GM19023 (cell line): ENCODE data around the gene B3GAT1.

ENCODE experiments used
- ATAC-seq: cut with Tn5 transposase; IDR thresholded peaks from one replicate; pipeline ENCODE4 v1.9.1; 2021; ENCODE audit warnings: mild to moderate bottlenecking, moderate library complexity; ENCODE audit not compliant: unreplicated experiment

The B3GAT1 gene

DNA sequence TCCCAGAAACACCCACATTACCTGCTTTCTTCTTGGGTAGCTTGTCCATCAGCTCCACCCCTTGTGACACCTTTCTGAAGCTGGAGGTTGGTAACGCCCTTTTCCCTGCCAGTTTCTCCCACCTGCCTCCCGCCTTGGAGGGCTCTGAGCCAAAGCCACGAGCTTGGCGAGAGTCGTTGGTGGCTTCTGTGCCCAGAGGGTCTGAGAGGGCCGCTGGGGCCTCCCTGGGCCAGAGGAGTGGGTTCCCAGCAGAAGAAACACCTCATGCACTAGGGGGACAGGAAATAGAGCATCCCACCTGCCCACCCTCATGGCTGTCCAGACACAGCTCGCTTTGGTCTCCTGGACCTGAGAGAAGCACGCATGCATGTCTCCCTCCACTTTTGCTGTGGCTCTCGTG is 37.9 kb downstream of the B3GAT1 start:
- no peak for ATAC-seq

GRCh38 chr11:134373591-134374052 is 38.4 kb downstream of the B3GAT1 start:
- ATAC-seq, result no peak

- ATAC-seq, result no peak
Observed at GRCh38 chr11:134372961-134373360, 39.1 kb downstream of the B3GAT1 start.

GRCh38 chr11:134372536-134372935 is 39.5 kb downstream of the B3GAT1 start:
- no peak for ATAC-seq

GRCh38 chr11:134371436-134372185 is 40.4 kb downstream of the B3GAT1 start:
- ATAC-seq, result no peak

DNA sequence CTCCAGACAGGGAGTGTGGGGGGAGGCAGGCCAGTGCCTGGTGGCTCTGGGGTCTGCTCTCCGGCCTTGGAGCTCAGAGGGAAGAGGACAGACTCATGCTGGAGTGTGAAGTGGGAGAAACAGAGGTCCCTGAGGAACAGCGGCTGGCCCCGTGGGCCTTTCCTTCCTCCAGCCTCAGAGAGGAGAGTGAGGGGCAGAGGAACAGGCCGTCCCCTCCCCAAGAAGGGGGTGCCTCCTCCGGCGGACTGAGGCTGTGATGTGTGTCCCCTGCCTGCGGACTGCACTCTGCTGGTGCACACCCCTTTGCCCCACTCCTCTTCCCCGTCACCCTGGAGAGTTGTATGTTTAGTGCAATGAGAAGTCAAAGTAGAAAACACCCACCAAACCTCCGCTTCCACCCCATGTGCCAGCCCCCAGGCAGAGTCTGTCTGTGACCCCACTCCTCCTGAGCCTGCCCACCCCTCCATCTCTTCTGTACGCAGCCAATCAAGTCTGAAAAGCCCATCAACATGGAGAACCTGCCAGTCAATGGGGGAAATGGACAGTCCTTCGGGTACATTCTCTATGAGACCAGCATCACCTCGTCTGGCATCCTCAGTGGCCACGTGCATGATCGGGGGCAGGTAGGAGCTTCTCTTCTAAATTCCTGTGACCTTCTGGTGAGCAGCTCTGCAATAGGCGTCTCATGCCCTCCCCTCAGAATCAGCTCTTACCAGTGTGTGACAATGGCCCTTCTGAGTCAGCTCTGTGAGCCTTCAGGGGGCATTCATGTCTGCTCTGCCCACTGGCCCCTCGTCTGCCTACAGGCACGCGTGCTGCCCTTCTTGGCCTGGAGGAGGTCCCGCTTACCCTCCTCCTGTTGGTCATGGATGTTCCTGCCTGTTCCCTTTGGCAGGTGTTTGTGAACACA is 41.3 kb downstream of the B3GAT1 start:
- no peak for ATAC-seq

DNA sequence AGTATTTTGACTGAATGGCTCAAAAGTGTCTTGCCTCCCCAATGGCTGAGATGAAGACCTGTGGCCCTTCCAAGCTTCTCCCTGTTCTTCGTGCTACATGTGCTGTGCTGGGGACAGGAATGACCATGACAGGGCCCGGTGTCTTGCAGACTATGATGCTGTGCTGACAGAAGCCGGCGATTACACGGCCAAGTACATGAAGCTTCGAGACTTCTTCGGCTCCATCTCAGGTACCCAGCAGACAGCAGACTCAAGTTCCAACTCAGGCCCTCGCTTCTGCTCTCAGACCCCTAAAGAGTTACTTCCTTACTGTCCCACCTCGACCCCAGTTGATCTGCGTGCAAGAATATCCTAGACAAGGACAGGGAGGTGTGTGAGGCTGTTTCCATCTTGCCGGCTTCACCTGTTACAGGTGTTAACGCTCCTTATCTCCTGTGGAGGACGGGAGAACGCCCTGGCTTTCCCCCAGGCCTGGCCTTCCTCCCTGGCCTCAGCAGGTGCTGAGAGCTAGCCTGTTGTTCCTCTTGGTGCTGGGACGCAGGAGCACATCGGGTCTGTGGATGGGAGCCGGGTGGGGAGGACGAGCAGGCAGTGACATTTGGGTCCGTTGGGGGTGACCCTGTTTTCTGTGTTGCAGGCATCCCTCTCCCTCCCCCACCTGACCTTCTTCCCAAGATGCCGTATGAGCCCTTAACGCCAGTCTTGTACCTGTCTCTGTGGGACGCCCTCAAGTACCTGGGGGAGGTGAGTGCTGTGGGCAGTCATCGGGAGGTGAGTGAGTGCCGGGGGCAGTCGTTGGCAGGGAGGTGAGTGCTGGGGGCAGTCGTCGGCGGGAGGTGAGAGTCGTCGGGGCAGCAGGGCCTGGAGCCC is 42.2 kb downstream of the B3GAT1 start:
- ATAC-seq, result no peak

- ATAC-seq, result no peak
Observed at GRCh38 chr11:134367781-134368180, 44.3 kb downstream of the B3GAT1 start.

DNA sequence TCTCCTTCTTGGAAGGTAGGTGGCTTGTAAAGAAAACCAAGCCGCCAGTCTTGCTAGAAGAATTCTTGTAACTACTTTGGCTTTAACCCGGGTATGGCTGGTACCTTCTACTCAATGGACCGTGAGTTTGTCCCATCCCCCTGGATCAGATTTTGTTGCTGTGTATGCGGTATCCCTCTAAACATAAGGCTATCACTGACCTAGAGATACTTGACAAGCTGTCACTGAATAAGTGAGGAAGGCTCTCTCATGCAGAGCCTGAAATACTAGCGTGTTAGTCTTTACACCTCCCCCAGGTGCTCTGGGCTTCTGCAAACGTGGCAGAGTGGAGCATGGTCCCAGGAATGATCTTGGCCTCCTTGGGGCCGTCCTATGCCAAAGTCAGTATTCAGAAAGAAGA is 45.8 kb downstream of the B3GAT1 start:
- no peak for ATAC-seq

- no peak for ATAC-seq
Observed at GRCh38 chr11:134365011-134365925, 46.8 kb downstream of the B3GAT1 start.

DNA sequence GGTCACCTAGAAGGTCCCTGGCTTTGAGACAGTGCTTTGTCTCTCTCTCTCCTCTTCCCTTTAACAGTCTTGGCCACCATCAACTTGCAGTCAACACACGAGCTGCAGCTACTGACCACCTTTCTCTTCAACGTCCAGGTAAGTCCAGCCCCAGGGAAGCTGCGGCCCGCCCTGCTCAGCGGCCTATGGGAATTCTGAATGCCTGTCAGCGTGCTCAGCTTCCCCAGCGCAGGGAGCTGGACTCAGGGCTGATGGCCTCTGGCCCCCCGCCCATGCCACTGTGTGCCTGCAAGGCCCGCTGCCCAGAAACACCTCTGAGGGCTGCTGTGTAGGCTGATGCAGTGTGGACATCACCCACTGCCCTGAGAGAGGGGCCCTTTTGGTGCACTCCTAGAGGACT is 47.8 kb downstream of the B3GAT1 start:
- ATAC-seq, result no peak

DNA sequence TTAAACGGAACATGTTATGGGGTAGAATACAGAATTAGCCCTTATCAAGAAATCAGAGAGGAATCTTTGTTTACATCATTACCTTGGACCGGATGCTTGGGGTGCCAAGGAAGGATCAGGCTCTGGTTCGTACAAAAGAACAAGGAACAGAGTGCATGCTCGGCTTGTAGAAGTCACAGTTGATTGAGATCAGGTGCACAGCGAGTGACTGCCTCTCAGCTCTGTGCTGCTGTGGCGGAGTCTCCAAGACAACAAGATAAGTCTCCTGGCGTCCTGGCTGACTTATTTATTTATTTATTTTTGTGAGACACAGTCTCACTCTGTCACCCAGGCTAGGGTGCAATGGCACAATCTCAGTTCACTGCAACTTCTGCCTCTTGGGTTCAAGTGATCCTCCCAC is 48.5 kb downstream of the B3GAT1 start:
- ATAC-seq, result no peak

DNA sequence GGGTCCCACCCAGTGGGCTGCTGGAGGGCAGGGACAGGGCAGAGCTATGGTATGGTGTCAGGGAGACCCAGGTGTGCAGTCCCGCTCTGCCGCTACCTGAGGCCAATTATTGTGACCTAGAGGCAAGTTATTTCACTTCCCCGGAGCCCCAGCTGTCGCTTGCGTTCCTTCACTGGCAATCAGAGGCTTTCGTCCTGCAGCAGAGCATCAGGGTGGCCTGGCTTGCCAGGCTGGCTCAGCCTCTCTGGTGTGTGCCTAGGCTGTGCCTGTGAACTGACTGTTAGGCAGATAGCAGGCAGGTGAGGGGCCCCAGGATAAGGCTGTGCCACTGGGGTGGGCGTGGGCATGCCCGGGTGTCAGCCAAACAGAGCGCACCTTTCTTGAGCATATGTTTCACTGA is 48.9 kb downstream of the B3GAT1 start:
- ATAC-seq, result no peak

- no peak for ATAC-seq
Observed at GRCh38 chr11:134362192-134362901, 49.7 kb downstream of the B3GAT1 start.

DNA sequence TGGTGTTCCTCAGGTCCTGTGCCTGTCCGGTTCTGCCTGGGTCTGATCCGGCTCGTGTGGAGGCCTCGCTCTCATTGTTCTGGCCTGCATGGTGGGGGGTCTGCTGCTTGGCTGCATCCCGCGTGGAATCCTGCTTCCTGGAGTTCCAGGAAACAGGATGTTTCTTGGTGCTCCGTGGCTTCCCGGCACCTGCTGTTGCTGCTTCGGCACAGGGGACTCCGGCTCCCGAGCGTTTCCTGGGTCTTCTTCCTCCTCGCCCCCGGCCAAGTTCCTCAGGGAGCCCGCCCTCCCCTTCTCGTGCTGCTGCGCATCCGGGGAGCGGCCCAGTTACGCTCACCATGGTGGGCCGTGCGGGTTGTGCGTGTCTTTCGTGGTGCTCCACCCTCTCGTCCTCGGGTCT is 50.4 kb downstream of the B3GAT1 start:
- no peak for ATAC-seq

DNA sequence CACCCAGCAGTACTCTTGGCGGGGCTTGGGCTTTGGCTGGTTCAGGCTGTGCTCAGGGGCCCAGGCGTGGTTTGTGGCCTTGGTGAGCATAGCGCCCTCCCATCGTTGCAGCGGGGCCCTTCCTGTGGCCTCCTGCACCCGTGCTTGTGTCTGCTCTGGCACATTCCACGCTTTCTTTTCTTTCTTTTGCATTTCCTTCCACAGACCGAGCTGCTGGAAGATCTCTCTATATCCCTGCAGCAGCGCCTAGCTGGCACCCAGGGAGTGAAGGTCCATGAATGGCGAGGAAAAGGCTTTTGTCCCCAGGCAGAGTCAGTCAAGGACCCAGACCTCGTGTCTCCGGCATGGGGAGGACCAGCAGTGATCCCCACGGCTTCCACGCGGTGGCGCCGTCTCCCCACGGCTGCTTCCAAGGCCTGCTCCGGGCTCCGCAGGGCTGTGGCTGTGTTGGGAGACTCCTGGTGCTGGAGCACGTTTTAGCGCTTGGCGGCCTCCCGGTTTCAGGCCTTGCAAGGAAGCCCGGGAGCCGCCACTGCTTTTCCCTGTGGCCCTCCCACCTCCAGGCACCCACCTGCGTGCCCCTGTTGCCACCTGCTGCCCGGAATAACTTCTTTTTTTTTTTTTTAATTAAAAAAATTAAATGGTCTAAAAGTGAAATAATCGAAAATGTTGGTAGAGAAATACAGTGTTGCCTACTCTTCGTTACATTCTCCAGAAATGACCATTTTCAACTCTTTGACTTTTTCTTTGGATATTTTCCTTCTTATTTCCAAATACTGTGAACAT is 51.8 kb downstream of the B3GAT1 start:
- peak; percentile 75 for ATAC-seq

DNA sequence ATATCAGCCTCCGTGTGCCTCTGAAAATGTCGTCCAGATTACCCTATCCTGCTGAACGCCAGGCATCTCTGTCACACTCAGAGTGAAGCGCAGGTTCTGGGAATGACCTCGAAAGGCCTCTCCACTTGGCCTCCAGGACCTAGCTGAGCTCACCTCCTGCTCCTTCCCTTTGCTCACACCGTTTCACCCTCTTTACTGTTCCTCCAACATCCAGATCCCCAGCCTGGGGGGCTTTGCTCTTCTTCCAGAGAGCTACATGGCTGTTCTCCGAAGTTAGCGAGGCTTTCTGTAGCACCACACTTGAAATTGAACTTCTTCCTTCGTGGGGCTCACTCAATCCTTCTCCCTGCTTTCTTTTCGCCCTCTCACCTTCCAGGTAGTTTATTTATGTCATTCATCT is 52.4 kb downstream of the B3GAT1 start:
- ATAC-seq, result no peak

DNA sequence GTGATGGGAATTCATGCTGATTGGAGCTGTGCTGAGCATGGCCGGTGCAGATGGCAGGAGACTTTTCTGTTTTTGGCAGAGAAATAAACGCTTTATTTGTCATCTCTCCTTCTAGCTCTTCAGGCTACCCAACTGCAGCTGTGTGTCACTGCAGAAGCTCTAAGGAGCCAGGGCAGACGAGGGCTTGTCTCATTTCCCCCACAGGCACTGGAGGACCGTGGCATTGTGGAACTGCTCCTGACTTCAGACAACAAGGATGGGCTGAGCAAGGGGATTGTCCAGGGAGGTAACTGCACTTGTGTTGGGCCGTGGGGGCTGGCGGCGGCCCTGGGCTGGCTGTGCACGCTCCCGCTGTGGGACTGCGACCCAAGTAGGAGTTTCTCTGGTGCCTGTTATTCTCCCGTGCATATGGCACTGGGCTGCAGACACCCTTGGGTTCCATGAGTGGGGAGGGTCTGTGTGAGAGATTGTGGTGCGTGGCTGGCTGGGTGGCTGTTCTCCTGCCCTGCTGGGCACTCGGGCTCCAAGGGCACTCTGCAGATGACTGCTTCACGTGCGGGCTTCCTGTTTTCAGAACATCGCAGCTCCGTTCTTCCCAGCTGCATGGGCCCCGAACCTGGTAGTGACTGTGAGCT is 53.1 kb downstream of the B3GAT1 start:
- no peak for ATAC-seq
